ENCODE data around the gene PTGES2.

The PTGES2 gene

DNA sequence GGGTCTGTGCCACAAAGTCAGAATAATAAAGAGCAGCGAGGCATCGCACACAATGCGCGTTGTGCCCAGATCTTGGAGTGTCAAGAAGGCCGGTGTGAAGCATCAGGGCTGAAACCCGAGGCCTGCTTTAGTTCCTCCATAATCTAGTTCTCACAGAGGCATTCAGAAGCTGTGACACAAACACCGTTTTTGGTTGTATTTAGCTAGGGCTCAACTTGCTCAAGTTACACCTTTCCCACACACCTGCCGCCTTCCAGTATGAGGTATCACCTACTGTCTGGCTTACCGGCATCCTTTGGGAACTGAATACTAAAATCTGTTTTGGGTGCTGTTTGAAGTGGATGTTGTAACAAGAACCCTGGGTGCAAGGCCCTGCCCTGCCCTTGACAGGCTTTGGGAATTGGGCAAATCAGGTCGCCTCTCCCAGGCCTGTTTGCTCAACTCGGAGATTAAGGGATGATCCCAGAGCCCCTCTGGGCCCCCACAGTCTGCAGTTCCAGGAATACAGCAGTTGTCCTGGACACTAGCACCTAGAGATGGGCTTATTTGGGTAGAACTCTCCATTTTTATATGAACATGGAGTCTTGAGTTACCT is 32.5 kb downstream of the PTGES2 start:
- no peaks in the 10 kb centered on the region for H3K36me3 ChIP-seq (ENCODE audit: control insufficient read depth, insufficient read depth, low read length)
- H3K9ac ChIP-seq (ENCODE audit: low read depth, low read length), result no peak overlapping the region
- H3K4me3 ChIP-seq (ENCODE audit: low read depth, low read length), result no peak overlapping the region
- H3K9me3 ChIP-seq (ENCODE audit: control insufficient read depth, insufficient read depth, low read length), result no peaks in the 10 kb centered on the region
- no peaks in the 10 kb centered on the region for H3K27me3 ChIP-seq (ENCODE audit: control insufficient read depth, insufficient read depth, low read length)
- H3K4me1 ChIP-seq (ENCODE audit: control insufficient read depth, insufficient read depth, low read length), result peaks cover 20% of the 10 kb centered on the region

DNA sequence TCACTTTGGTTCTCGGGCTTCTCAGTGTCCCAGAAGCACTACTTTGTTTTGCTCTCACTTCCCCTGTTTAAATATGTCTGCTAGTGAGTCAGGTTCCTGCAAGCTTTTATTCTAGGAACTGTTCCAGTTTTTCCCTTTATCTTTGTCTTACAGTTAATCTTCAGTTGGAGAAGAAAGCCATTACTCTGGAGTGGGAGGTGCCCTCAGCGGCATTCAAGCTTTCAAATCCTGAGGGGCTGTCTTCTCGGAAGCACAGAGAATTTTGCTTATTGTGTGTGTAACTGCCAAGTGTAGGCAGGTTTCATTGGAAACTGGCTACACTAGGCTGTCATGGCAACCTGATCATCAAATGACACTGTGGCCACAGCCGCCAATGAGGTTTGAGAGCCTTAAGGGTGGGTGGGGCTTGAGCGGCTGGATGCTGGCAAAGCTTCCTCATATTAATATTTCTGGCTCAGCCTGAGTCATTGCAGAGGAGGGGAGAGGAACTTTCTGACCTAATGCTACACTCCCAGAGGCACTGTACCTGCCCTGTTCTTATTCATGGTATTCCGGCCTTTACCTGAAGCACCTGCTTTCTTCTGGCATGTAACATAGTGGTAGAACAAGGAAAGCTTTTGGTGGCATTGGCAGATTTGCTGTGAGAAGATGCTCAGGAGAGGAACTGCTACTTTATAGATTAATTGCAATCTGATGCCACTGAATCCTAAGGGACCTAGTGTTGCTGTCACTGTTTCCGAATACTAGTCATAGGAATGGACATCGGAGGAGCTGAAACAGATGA is 33.2 kb downstream of the PTGES2 start:
- no peak overlapping the region for H3K9ac ChIP-seq (ENCODE audit: low read depth, low read length)

DNA sequence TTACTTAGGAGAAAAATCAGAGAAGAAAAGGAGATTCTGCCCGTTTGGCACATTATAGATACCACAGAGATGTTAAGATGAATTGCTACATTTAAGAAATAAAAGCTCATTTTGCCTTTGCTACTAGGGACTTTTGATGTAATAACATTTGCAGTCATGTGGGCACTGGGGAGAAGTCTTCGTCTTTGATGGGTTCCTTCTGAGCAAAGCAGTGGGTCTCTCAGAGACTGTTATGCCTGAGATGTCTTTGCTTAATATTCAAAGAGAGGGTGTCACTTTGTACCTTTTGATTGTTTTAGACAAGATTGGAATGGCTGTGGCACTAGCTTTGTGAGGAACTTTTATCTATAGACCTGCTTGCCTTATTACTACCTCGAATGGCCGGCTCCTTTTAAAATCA is 34.5 kb downstream of the PTGES2 start:
- Histone ChIP-seq H3K36me3 (ENCODE audit: control insufficient read depth, insufficient read depth, low read length) (no peaks in the 10 kb centered on the region), H3K9me3 (ENCODE audit: control insufficient read depth, insufficient read depth, low read length) (no peaks in the 10 kb centered on the region), H3K9ac (ENCODE audit: low read depth, low read length) (no peak overlapping the region), H3K4me1 (ENCODE audit: control insufficient read depth, insufficient read depth, low read length) (peaks cover 11% of the 10 kb centered on the region), H3K27me3 (ENCODE audit: control insufficient read depth, insufficient read depth, low read length) (no peaks in the 10 kb centered on the region), H3K4me3 (ENCODE audit: low read depth, low read length) (no peak overlapping the region)

More for the DNA sequence above, 33.2 kb downstream of the PTGES2 start:
- H3K4me3 ChIP-seq (ENCODE audit: low read depth, low read length), result no peak overlapping the region
- H3K4me1 ChIP-seq (ENCODE audit: control insufficient read depth, insufficient read depth, low read length), result peaks cover 15% of the 10 kb centered on the region
- H3K9me3 ChIP-seq (ENCODE audit: control insufficient read depth, insufficient read depth, low read length), result no peaks in the 10 kb centered on the region
- H3K27me3 ChIP-seq (ENCODE audit: control insufficient read depth, insufficient read depth, low read length), result no peaks in the 10 kb centered on the region
- H3K36me3 ChIP-seq (ENCODE audit: control insufficient read depth, insufficient read depth, low read length), result no peaks in the 10 kb centered on the region

DNA sequence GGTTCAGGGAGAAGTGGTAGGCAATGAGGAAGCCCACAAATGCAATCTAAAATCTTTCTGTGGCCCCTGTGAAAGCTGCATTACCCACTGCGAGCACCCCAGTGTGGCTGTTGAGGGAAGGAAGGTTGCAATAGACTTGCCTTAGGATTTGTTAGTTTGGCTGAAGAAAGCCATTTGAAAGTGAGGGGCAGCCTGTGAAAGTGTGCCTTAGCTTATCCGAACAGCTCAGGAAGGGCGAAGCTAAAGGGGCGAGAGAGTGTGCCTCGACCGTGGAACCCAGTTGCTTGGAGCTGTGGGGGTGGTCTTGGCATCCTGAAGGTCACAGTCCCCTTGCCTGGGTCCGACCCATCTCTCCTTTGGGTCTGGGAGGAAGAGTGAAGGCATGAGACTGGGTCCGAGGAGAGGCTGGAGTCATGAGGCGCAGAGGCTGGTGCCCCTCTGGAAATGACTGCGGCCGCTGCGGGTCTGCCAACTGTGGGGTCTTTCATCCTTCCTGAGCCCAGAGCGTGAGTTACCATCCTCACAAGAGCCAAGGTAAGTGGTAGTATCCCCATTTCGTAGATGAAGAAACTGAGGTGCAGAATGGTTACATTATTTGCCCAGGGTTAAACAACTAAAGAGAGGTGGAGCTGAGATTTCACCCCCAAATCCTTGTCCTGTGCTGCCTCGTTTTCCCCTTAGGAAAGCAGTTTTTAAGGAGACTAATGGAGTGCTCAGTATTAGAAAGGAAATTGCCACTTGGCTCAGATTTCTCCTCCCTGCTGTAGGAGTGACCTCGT is 35.1 kb downstream of the PTGES2 start:
- H3K9ac ChIP-seq (ENCODE audit: low read depth, low read length), result no peak overlapping the region
- H3K4me3 ChIP-seq (ENCODE audit: low read depth, low read length), result no peak overlapping the region
- peaks cover 7% of the 10 kb centered on the region for H3K4me1 ChIP-seq (ENCODE audit: control insufficient read depth, insufficient read depth, low read length)
- no peaks in the 10 kb centered on the region for H3K27me3 ChIP-seq (ENCODE audit: control insufficient read depth, insufficient read depth, low read length)
- no peaks in the 10 kb centered on the region for H3K9me3 ChIP-seq (ENCODE audit: control insufficient read depth, insufficient read depth, low read length)
- no peaks in the 10 kb centered on the region for H3K36me3 ChIP-seq (ENCODE audit: control insufficient read depth, insufficient read depth, low read length)

DNA sequence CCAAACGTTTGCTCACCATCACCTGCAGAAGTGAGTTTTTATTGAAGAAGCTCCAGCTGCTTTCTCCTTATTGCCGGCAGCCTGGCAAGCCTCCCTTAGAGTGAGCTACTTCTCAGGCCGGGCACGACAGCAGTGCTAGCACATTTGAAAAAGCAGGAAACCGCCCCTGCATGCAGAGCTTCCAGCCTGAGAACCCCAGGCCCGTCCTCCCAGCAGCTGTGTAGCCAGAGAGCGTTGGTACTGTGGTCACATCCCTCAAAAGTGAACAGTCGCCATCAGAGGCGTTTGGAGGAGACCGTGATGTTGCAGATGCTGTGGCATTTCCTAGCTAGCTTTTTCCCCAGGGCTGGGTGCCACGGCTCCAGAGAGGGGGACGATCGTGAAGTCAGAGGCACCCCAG is 36.0 kb downstream of the PTGES2 start:
- Histone ChIP-seq H3K27me3 (ENCODE audit: control insufficient read depth, insufficient read depth, low read length) (no peaks in the 10 kb centered on the region), H3K4me3 (ENCODE audit: low read depth, low read length) (no peak overlapping the region), H3K9me3 (ENCODE audit: control insufficient read depth, insufficient read depth, low read length) (no peaks in the 10 kb centered on the region), H3K4me1 (ENCODE audit: control insufficient read depth, insufficient read depth, low read length) (peaks cover 5% of the 10 kb centered on the region), H3K9ac (ENCODE audit: low read depth, low read length) (no peak overlapping the region), H3K36me3 (ENCODE audit: control insufficient read depth, insufficient read depth, low read length) (no peaks in the 10 kb centered on the region)

DNA sequence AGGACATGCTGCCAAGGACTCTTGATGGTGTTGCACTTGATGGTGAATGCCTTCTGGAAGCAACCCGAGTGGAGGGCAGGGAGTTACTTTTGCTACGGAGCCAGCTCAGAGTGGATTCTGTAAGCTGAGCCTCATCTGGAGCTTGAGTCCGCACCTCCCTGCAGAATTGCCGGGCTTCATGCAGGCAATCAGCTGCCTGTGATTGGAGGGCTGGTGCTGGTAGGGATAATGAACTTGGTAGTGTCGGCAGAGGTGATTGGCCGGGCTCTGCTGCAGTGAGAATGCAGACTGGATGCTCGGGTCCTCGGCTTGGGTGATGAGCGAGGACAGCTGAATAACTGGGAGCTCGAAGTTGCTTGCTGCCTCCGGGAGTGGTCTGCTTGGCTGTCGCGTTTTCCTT is 36.4 kb downstream of the PTGES2 start:
- Histone ChIP-seq H3K36me3 (ENCODE audit: control insufficient read depth, insufficient read depth, low read length) (no peaks in the 10 kb centered on the region), H3K4me3 (ENCODE audit: low read depth, low read length) (no peak overlapping the region), H3K27me3 (ENCODE audit: control insufficient read depth, insufficient read depth, low read length) (no peaks in the 10 kb centered on the region), H3K9me3 (ENCODE audit: control insufficient read depth, insufficient read depth, low read length) (no peaks in the 10 kb centered on the region), H3K4me1 (ENCODE audit: control insufficient read depth, insufficient read depth, low read length) (peaks cover 5% of the 10 kb centered on the region), H3K9ac (ENCODE audit: low read depth, low read length) (no peak overlapping the region)

DNA sequence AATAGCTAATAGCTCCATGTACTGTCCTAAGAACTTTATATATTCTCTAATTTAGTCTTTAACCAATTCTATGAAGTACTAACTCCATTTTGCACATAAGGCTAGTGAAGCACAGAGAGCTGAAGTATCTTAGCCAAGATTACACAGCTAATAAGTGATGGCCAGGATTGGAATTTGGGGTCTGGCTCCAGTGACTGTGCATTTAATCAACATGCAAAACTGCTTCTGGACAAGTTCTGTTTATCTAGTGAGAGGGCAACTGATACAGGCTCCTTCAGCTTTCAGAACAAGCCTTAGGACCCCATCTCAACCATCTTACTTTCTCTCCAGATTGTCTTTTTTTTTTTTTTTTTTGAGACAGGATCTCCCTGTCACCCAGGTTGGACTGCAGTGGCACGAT is 38.2 kb downstream of the PTGES2 start:
- H3K9ac ChIP-seq (ENCODE audit: low read depth, low read length), result no peak overlapping the region
- no peaks in the 10 kb centered on the region for H3K36me3 ChIP-seq (ENCODE audit: control insufficient read depth, insufficient read depth, low read length)
- no peaks in the 10 kb centered on the region for H3K9me3 ChIP-seq (ENCODE audit: control insufficient read depth, insufficient read depth, low read length)
- peaks cover 5% of the 10 kb centered on the region for H3K4me1 ChIP-seq (ENCODE audit: control insufficient read depth, insufficient read depth, low read length)
- no peaks in the 10 kb centered on the region for H3K27me3 ChIP-seq (ENCODE audit: control insufficient read depth, insufficient read depth, low read length)
- no peak overlapping the region for H3K4me3 ChIP-seq (ENCODE audit: low read depth, low read length)

DNA sequence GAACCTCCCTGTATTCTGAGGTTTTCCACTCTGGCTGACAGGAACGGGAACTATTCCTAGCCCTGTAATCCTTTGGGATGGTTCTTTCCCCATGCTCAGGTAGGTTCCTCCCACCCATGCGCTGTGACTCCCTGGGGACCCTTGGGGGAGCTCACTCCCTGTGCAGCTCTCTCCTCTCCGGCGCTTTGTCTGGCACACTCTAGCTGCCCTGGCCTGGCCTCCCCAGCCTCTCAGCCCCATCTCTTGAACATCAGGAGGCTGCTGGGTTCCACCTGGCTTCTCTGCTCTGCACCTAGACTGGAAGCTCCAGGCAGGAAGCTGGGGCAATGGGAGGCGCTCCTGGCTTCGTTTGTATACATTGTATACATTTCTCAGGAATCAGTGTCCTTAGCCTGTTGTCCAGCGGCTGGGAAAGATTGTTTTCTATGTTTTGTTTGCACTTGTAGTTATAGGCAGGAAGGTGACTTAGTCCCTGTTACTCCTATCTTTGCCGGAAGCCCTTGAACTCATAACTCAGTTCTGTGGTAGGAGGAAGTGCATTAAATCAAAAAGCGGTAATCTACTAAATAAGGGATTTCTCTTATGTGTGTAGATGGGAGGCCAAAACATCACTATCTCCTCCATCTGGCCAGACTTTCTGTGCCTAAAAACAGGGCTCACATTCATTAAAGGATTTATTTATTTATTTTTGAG is 39.1 kb downstream of the PTGES2 start:
- Histone ChIP-seq H3K36me3 (ENCODE audit: control insufficient read depth, insufficient read depth, low read length) (no peaks in the 10 kb centered on the region), H3K4me1 (ENCODE audit: control insufficient read depth, insufficient read depth, low read length) (peaks cover 5% of the 10 kb centered on the region), H3K27me3 (ENCODE audit: control insufficient read depth, insufficient read depth, low read length) (no peaks in the 10 kb centered on the region), H3K9ac (ENCODE audit: low read depth, low read length) (no peak overlapping the region), H3K4me3 (ENCODE audit: low read depth, low read length) (no peak overlapping the region), H3K9me3 (ENCODE audit: control insufficient read depth, insufficient read depth, low read length) (no peaks in the 10 kb centered on the region)

DNA sequence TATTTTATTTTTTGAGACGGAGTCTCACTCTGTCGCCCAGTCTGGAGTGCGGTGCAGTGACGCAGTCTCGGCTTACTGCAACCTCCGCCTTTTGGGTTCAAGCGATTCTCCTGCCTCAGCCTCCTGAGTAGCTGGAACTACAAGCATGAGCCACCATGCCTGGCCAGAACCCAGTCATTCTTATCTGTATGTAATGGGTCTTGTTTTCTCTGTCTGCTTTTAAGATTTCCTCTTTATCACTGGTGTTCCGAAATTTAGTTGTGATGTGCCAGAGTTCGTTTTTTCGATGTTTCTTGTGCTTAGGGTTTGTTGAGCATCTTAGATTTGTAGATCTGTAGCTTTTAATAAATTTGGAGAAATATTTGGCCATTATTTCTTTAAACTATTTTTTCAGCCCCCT is 40.3 kb downstream of the PTGES2 start:
- Histone ChIP-seq H3K36me3 (ENCODE audit: control insufficient read depth, insufficient read depth, low read length) (no peaks in the 10 kb centered on the region), H3K9me3 (ENCODE audit: control insufficient read depth, insufficient read depth, low read length) (no peaks in the 10 kb centered on the region), H3K4me3 (ENCODE audit: low read depth, low read length) (no peak overlapping the region), H3K9ac (ENCODE audit: low read depth, low read length) (no peak overlapping the region), H3K4me1 (ENCODE audit: control insufficient read depth, insufficient read depth, low read length) (peaks cover 5% of the 10 kb centered on the region), H3K27me3 (ENCODE audit: control insufficient read depth, insufficient read depth, low read length) (no peaks in the 10 kb centered on the region)

DNA sequence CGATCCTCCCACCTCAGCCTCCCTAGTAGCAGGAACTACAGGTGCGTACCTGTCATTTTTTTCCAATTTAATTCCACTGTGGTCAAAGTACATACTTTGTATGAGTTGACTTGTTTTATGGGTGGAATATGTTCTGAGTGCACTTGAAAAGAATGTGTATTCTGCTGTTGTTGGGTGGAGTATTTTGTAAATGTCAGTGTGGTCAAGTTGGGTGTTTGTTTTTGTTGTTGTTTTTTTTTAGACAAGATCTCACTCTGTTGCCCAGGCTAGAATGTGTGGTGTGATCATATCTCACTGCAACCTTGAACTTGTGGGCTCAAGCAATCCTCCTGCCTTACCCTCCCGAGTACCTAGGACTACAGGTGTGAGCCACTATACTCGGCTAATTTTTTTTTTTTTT is 41.6 kb downstream of the PTGES2 start:
- Histone ChIP-seq H3K9ac (ENCODE audit: low read depth, low read length) (no peak overlapping the region), H3K4me1 (ENCODE audit: control insufficient read depth, insufficient read depth, low read length) (peaks cover 8% of the 10 kb centered on the region), H3K36me3 (ENCODE audit: control insufficient read depth, insufficient read depth, low read length) (no peaks in the 10 kb centered on the region), H3K9me3 (ENCODE audit: control insufficient read depth, insufficient read depth, low read length) (no peaks in the 10 kb centered on the region), H3K27me3 (ENCODE audit: control insufficient read depth, insufficient read depth, low read length) (no peaks in the 10 kb centered on the region), H3K4me3 (ENCODE audit: low read depth, low read length) (no peak overlapping the region)

DNA sequence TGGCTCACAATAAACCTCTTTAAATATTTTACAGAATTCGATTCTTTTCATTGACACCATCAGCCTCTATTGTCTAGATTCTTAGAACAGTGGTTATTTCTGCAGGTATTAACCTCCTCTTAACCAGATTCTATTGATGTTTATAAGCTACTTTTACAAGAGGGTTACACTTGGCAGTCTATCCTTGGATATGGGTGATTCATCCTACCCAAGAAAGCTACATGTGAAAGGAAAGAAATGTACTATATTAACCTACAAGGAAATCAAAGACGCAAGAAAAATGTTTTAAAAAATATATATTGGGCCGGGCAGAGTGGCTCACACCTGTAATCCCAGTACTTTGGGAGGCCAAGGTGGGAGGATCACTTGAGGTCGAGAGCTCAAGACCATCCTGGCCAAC is 42.8 kb downstream of the PTGES2 start:
- Histone ChIP-seq H3K27me3 (ENCODE audit: control insufficient read depth, insufficient read depth, low read length) (no peaks in the 10 kb centered on the region), H3K9me3 (ENCODE audit: control insufficient read depth, insufficient read depth, low read length) (no peaks in the 10 kb centered on the region), H3K36me3 (ENCODE audit: control insufficient read depth, insufficient read depth, low read length) (no peaks in the 10 kb centered on the region), H3K4me3 (ENCODE audit: low read depth, low read length) (no peak overlapping the region), H3K9ac (ENCODE audit: low read depth, low read length) (no peak overlapping the region), H3K4me1 (ENCODE audit: control insufficient read depth, insufficient read depth, low read length) (peaks cover 4% of the 10 kb centered on the region)

Measured in iPS-15b (cell line).